ENCODE measurements around the gene ALKBH5.

The ALKBH5 gene

DNA sequence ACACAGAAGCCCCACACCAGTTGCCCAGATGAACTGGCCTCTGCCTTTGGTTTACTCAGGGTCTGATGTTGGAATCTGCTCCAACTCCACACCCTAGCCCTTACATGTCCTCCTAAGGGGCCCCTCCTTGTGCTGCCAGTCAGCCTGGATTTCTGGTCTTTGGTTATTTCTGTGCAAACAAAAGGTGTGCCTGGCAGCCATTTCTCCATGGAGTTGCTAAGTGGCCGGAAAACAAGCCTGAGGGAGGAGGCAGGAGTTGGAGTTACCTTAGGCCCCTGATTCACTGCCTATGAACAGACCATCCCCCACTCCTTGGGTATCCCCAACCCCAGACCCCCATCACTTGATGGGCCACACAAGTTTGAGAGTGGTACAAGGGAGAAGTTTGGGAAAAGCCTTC is 4.4 kb upstream of the ALKBH5 start:
- DNase-seq (ENCODE audit: low read depth), result no peak
- no peak overlapping the region for H3K4me3 ChIP-seq (ENCODE audit: low read length)
- TF ChIP-seq, protein P1, sequence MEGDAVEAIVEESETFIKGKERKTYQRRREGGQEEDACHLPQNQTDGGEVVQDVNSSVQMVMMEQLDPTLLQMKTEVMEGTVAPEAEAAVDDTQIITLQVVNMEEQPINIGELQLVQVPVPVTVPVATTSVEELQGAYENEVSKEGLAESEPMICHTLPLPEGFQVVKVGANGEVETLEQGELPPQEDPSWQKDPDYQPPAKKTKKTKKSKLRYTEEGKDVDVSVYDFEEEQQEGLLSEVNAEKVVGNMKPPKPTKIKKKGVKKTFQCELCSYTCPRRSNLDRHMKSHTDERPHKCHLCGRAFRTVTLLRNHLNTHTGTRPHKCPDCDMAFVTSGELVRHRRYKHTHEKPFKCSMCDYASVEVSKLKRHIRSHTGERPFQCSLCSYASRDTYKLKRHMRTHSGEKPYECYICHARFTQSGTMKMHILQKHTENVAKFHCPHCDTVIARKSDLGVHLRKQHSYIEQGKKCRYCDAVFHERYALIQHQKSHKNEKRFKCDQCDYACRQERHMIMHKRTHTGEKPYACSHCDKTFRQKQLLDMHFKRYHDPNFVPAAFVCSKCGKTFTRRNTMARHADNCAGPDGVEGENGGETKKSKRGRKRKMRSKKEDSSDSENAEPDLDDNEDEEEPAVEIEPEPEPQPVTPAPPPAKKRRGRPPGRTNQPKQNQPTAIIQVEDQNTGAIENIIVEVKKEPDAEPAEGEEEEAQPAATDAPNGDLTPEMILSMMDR (conservative IDR thresholded peaks at IDR 0.05; ENCODE audit: low read length), result no peak

- no peak for DNase-seq (ENCODE audit: low read depth)
- H3K4me3 ChIP-seq (ENCODE audit: low read length), result no peak overlapping the region
- TF ChIP-seq, protein P1 (conservative IDR thresholded peaks at IDR 0.05; ENCODE audit: low read length), result no peak
These were observed 3.8 kb upstream of the ALKBH5 start for GRCh38 chr17:18179804-18180203.

- no peak for DNase-seq (ENCODE audit: low read depth)
- no peak overlapping the region for H3K4me3 ChIP-seq (ENCODE audit: low read length)
- TF ChIP-seq, protein P1 (conservative IDR thresholded peaks at IDR 0.05; ENCODE audit: low read length), result no peak
These were observed 2.3 kb upstream of the ALKBH5 start for GRCh38 chr17:18181358-18181757.

- H3K4me3 ChIP-seq (ENCODE audit: low read length), result peak overlapping the region; percentile 79
- TF ChIP-seq, protein P1 (conservative IDR thresholded peaks at IDR 0.05; ENCODE audit: low read length), result no peak
- no peak for DNase-seq (ENCODE audit: low read depth)
These were observed 1.3 kb upstream of the ALKBH5 start for GRCh38 chr17:18182110-18182977.

GRCh38 chr17:18182978-18183333 is 672 bp upstream of the ALKBH5 start:
- peak; percentile 89 for DNase-seq (ENCODE audit: low read depth)
- peak overlapping the region; percentile 79 for H3K4me3 ChIP-seq (ENCODE audit: low read length)
- TF ChIP-seq, protein P1 (conservative IDR thresholded peaks at IDR 0.05; ENCODE audit: low read length), result no peak

GRCh38 chr17:18184143-18185031 is 759 bp downstream of the ALKBH5 start:
- H3K4me3 ChIP-seq (ENCODE audit: low read length), result peak overlapping the region; percentile 90
- TF ChIP-seq, protein P1 (conservative IDR thresholded peaks at IDR 0.05; ENCODE audit: low read length), result no peak
- peak; percentile 42 for DNase-seq (ENCODE audit: low read depth)
